Retinal pigment epithelial cell (primary cell): ENCODE measurements around the gene EXOSC7.

Source experiments
- DNase-seq: peaks from one replicate; pipeline ENCODE4 v3.0.0-alpha.2; 2010; ENCODE audit warnings: low read depth
- H3K4me3 ChIP-seq: 2 replicates; pipeline ENCODE4 v1.5.1; 2011; ENCODE audit warnings: mild to moderate bottlenecking, low read length, control low read depth, moderate library complexity
- CTCF ChIP-seq: conservative IDR thresholded peaks from 2 replicates; pipeline ENCODE4 v1.5.1; 2011; ENCODE audit warnings: low read depth, low read length, control low read depth, inconsistent platforms

The EXOSC7 gene

DNA sequence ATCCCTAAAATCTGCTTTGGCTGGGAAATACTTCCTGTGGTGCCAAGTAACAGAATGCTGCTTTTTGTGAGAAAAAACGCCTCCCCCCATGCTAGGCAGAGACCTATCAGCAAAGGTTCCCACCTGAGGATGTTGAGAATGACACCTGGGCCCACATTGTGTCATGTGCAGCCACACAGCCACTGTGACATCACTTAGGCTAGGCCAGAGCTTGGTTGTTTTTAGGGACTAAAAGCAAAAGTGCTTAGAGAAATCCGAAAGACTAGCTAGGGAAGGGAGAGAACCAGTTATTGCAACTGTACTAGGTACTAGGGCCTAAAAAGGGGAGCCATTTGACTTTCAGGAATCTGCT, 6.2 kb upstream of the EXOSC7 start:
- no peak overlapping the region for H3K4me3 ChIP-seq
- DNase-seq = no peak
- no peak for TF ChIP-seq CTCF

- H3K4me3 ChIP-seq = no peak overlapping the region
- DNase-seq = no peak
- TF ChIP-seq CTCF = no peak
Measured at GRCh38 chr3:44970926-44971490, 5.0 kb upstream of the EXOSC7 start.

DNA sequence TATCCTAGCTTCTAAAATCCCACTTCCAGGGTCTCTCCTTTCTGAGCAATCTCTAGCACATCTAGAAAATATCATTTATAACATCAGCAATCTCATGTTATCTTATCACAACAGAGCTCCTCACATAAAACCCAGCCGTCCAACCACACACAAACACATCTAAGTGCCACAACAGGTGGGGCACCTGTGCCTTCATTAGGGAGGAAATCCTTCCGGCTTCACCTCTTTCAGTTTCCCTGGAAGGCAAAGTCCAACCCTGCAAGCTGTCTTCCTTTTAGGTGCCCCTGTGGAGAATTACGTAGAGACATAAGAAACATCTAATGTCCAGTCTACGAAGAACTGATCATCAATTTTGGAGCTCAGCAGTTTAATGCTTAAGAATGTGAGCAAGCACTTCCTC, 1.6 kb upstream of the EXOSC7 start:
- no peak for TF ChIP-seq CTCF
- H3K4me3 ChIP-seq = peak overlapping the region; percentile 98
- no peak for DNase-seq

DNA sequence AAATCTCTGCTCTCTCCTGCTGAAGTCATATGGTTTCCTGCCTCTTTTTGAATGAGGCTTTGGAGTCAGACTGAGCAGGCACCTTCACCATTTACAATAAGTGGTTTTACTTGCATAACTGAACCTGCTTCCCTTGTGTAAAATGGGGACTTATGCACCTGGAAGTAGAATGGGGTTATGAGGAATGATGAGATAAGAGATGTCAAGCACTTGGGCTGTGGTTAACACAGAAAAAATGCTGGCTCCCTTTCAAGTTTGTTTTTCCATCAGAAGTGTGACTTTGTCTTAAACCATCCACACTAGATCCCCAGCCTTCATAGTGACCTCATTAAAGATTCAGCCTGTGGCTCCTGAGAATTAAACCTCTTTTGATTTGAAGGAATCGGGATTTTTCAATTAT, 5.2 kb downstream of the EXOSC7 start:
- TF ChIP-seq CTCF = no peak
- DNase-seq = no peak
- H3K4me3 ChIP-seq = no peak overlapping the region

- DNase-seq = no peak
- H3K4me3 ChIP-seq = no peak overlapping the region
- TF ChIP-seq CTCF = no peak
Measured at GRCh38 chr3:44981751-44982150, 5.7 kb downstream of the EXOSC7 start.

GRCh38 chr3:44982817-44983216, 6.8 kb downstream of the EXOSC7 start:
- DNase-seq = no peak
- H3K4me3 ChIP-seq = no peak overlapping the region
- TF ChIP-seq CTCF = no peak

GRCh38 chr3:44983484-44983941, 7.5 kb downstream of the EXOSC7 start:
- DNase-seq = no peak

More at GRCh38 chr3:44983484-44983941, 7.5 kb downstream of the EXOSC7 start:
- H3K4me3 ChIP-seq = no peak overlapping the region
- no peak for TF ChIP-seq CTCF
